SK-N-SH (cell line): ENCODE results near the gene CSHL1. TPM values are rescaled to one million over a fixed set of nuclear protein-coding genes. Genes with fewer than 3 reads are reported as not detected.
"Not testable (repeated sequence)": the region's sequence is repeated elsewhere in the genome, so short reads cannot be mapped to it uniquely, and the experiment has no call there.

Experiments used
- CTCF ChIA-PET: fragments of 300-600, 350-600 bp; formaldehyde crosslinking; extraction: SDS; loops from one replicate; lab custom pipeline; 2021; lab: Yijun Ruan, JAX
- POLR2A ChIA-PET: fragments of 350-600 bp; sonication (Branson Sonifier 250); formaldehyde crosslinking; extraction: SDS; loops from one replicate; lab custom pipeline; 2020; ENCODE audit warnings: antibody characterized with exemption, inconsistent platforms; lab: Yijun Ruan, JAX
- DNase-seq: peaks from one replicate; pipeline ENCODE4 v3.0.0; 2012
- H2AFZ ChIP-seq: fragments of 200-600 bp; sonication (generic); 2 replicates; pipeline ENCODE4 v1.8.1; 2016; ENCODE audit warnings: antibody characterized with exemption, mild to moderate bottlenecking, low read depth
- H3F3A ChIP-seq: fragments of 200-600 bp; sonication (generic); replicated peaks from 2 replicates; pipeline ENCODE3; 2016; ENCODE audit warnings: antibody characterized with exemption, mild to moderate bottlenecking; ENCODE audit not compliant: insufficient read depth
- H3K27ac ChIP-seq, 2 experiments: fragments of 200-500 bp in 1 of 2; fragments of 200-600 bp in 1 of 2; sonication (Bioruptor generic) in 1 of 2; sonication (generic), shearing (Covaris generic) in 1 of 2; 2 replicates each; pipeline versions ENCODE4 v1.5.1 to v1.6.1; 2014 to 2016; ENCODE audit warnings: low read depth in 2 of 2, inconsistent platforms in 1 of 2, low read length in 1 of 2, mild to moderate bottlenecking in 1 of 2, mixed read lengths in 1 of 2
- H3K27me3 ChIP-seq: fragments of 200-600 bp; sonication (generic), shearing (Covaris generic); 2 replicates; pipeline ENCODE4 v1.6.1; 2016; ENCODE audit warnings: mixed run types; ENCODE audit not compliant: insufficient read depth
- H3K36me3 ChIP-seq, 2 experiments: fragments of 200-500 bp in 1 of 2; fragments of 200-600 bp in 1 of 2; sonication (Bioruptor generic) in 1 of 2; sonication (generic) in 1 of 2; replicated peaks in 1 of 2; 2 replicates each; pipeline versions ENCODE3 to v1.5.1; 2014 to 2016; ENCODE audit warnings: low read length in 1 of 2, mild to moderate bottlenecking in 1 of 2; ENCODE audit not compliant: insufficient read depth in 2 of 2, control insufficient read depth in 1 of 2
- H3K4me1 ChIP-seq, 2 experiments: fragments of 200-500 bp in 1 of 2; fragments of 200-600 bp in 1 of 2; sonication (Bioruptor generic) in 1 of 2; sonication (generic), shearing (Covaris generic) in 1 of 2; 2 replicates each; pipeline versions ENCODE4 v1.5.1 to v1.6.1; 2014 to 2016; ENCODE audit warnings: low read depth in 1 of 2, low read length in 1 of 2, mixed run types in 1 of 2; ENCODE audit not compliant: insufficient read depth in 2 of 2, control insufficient read depth in 1 of 2
- H3K4me2 ChIP-seq: fragments of 200-600 bp; sonication (generic), shearing (Covaris generic); 2 replicates; pipeline ENCODE4 v1.6.1; 2017; ENCODE audit warnings: mixed run types
- H3K4me3 ChIP-seq, 2 experiments: fragments of 200-500 bp in 1 of 2; fragments of 200-600 bp in 1 of 2; sonication (Bioruptor generic) in 1 of 2; sonication (generic), shearing (Covaris generic) in 1 of 2; 2 replicates each; pipeline versions ENCODE4 v1.5.1 to v1.8.1; 2014 to 2016; ENCODE audit warnings: low read depth in 2 of 2, inconsistent platforms in 1 of 2, low read length in 1 of 2, mild to moderate bottlenecking in 1 of 2, mixed read lengths in 1 of 2, moderate library complexity in 1 of 2
- H3K79me2 ChIP-seq: fragments of 200-600 bp; sonication (generic); 2 replicates; pipeline ENCODE4 v1.8.1; 2017; ENCODE audit warnings: mild to moderate bottlenecking; ENCODE audit not compliant: insufficient read depth
- H3K9ac ChIP-seq: fragments of 200-600 bp; sonication (generic); 2 replicates; pipeline ENCODE4 v1.6.1; 2017; ENCODE audit warnings: mixed run types
- H3K9me2 ChIP-seq: fragments of 200-600 bp; sonication (generic); 2 replicates; pipeline ENCODE4 v1.6.1; 2017; ENCODE audit warnings: mixed run types
- H3K9me3 ChIP-seq: fragments of 200-600 bp; sonication (generic); 2 replicates; pipeline ENCODE4 v1.6.1; 2017; ENCODE audit warnings: mixed run types, mild to moderate bottlenecking, moderate library complexity
- H4K20me1 ChIP-seq: fragments of 200-600 bp; sonication (generic); 2 replicates; pipeline ENCODE4 v1.6.1; 2017; ENCODE audit warnings: mild to moderate bottlenecking, mixed run types; ENCODE audit not compliant: insufficient read depth
- CTCF ChIP-seq: fragments of 200-600 bp; sonication (generic); IDR thresholded peaks from 2 replicates; pipeline ENCODE4 v1.6.1; 2017; ENCODE audit warnings: antibody characterized with exemption, mild to moderate bottlenecking, moderate library complexity
- RAD21 ChIP-seq: IDR thresholded peaks from 2 replicates; pipeline ENCODE4 v1.6.1; 2012; ENCODE audit warnings: mild to moderate bottlenecking, low read length
- SMC3 ChIP-seq: IDR thresholded peaks from 2 replicates; pipeline ENCODE4 v1.6.1; 2012; ENCODE audit warnings: low read depth, low read length, improper control_type of control experiment
- WGBS: methylation state at CpG from one replicate; pipeline ENCODE4 v1.1.6; 2017; ENCODE audit warnings: low lambda C conversion rate; 5-methylcytosine and 5-hydroxymethylcytosine counted together
- polyA plus RNA-seq, 3 experiments: library from polyadenylated mRNA; depleted of rRNA; stranded (reverse); fragments of >200 nt; gene quantifications; 2 replicates each; pipeline ENCODE4 v1.2.3, GENCODE V29; 2012

CSHL1 gene
- polyA plus RNA-seq, 1 of the 3 experiments (the other 2 are of a cell fraction): not detected

- H3K4me3 ChIP-seq, H3F3A ChIP-seq, H4K20me1 ChIP-seq: not testable (repeated sequence)
- 14% methylated on average over 9 of the region's 13 CpGs for WGBS
- peak; percentile 7; the same call in 1 of the 2 replicates for TF ChIP-seq SMC3
- peak; percentile 39 for TF ChIP-seq RAD21
- peak; percentile 50 for TF ChIP-seq CTCF
- TF ChIP-seq, all 33 proteins: peak for 3; not testable (repeated sequence) for 30
- H3K27ac ChIP-seq, H3K4me1 ChIP-seq, H3K79me2 ChIP-seq, H3K4me2 ChIP-seq, H2AFZ ChIP-seq, H3K36me3 ChIP-seq, H3K9ac ChIP-seq, H3K9me3 ChIP-seq, H3K9me2 ChIP-seq, POLR2A ChIA-PET: not testable (repeated sequence)
- CTCF ChIA-PET: interaction anchor here (0.6 to 2.1 kb wide), 26 partner anchors 10 to 531 kb away, joined by 3 to 10 read pairs (median 4); partner anchors contain the start of gene CSHL1
- peaks cover 11% of the 10 kb centered on the region for H3K27me3 ChIP-seq
- DNase-seq: peak; percentile 48
These were observed 21.8 kb downstream of the CSHL1 start for GRCh38 chr17:63889026-63889848.

- H3K79me2 ChIP-seq, H3K27ac ChIP-seq, H2AFZ ChIP-seq, H3K9me3 ChIP-seq, CTCF ChIA-PET, H3K4me1 ChIP-seq, H3K36me3 ChIP-seq, POLR2A ChIA-PET, H4K20me1 ChIP-seq, H3K4me3 ChIP-seq, H3K4me2 ChIP-seq, H3K9me2 ChIP-seq, H3F3A ChIP-seq, H3K9ac ChIP-seq, DNase-seq, H3K27me3 ChIP-seq: not testable (repeated sequence)
- 81% methylated on average over 11 of the region's 11 CpGs for WGBS
These were observed 25.9 kb downstream of the CSHL1 start for GRCh38 chr17:63885119-63885518.

- H3K4me1 ChIP-seq, H3K9me3 ChIP-seq, H3K4me3 ChIP-seq, POLR2A ChIA-PET, H3K79me2 ChIP-seq, H3K36me3 ChIP-seq, DNase-seq, H3K9ac ChIP-seq, H3K27me3 ChIP-seq, H4K20me1 ChIP-seq, H2AFZ ChIP-seq, H3F3A ChIP-seq, H3K4me2 ChIP-seq, H3K9me2 ChIP-seq, H3K27ac ChIP-seq: not testable (repeated sequence)
- WGBS: 69% methylated on average over 8 of the region's 9 CpGs
- CTCF ChIA-PET: interaction anchor here (1.4 to 2.7 kb wide), 3 partner anchors 17 to 110 kb away, joined by 5 to 15 read pairs (median 5); no protein-coding TSS in a partner anchor
These were observed 28.4 kb downstream of the CSHL1 start for GRCh38 chr17:63882626-63883126.
